Skeletal muscle satellite cell (primary cell): Measurements from ENCODE around the gene FDPS. TPM values are rescaled to one million over a fixed set of nuclear protein-coding genes. Genes with fewer than 3 reads are reported as not detected.

Experiments used
- H3K27me3 ChIP-seq: 2 replicates; pipeline ENCODE4 v1.7.0; 2013; ENCODE audit warnings: low read length; ENCODE audit not compliant: control insufficient read depth, insufficient read depth
- H3K36me3 ChIP-seq: 2 replicates; pipeline ENCODE4 v1.7.0; 2013; ENCODE audit warnings: mild to moderate bottlenecking, control low read depth, low read length; ENCODE audit not compliant: insufficient read depth
- H3K4me1 ChIP-seq: 2 replicates; pipeline ENCODE4 v1.7.0; 2013; ENCODE audit warnings: low read length; ENCODE audit not compliant: control insufficient read depth, insufficient read depth
- H3K4me2 ChIP-seq: 2 replicates; pipeline ENCODE4 v1.7.0; 2013; ENCODE audit warnings: mild to moderate bottlenecking, low read length
- H3K4me3 ChIP-seq: 2 replicates; pipeline ENCODE4 v1.7.0; 2013; ENCODE audit warnings: low read length
- H3K9ac ChIP-seq: 2 replicates; pipeline ENCODE4 v1.7.0; 2013; ENCODE audit warnings: mild to moderate bottlenecking, low read depth, low read length, moderate library complexity
- H3K9me3 ChIP-seq: replicated peaks from 2 replicates; pipeline ENCODE4 v1.7.0; 2013; ENCODE audit warnings: mild to moderate bottlenecking, control low read depth, low read length
- total RNA-seq: library from RNA; depleted of rRNA; stranded (reverse); fragments of >200 nt; gene quantifications from 2 replicates; pipeline ENCODE4 v1.2.3, GENCODE V29; 2012; rRNA removed

FDPS gene
- 131 and 234 TPM in 2 replicates for total RNA-seq

DNA sequence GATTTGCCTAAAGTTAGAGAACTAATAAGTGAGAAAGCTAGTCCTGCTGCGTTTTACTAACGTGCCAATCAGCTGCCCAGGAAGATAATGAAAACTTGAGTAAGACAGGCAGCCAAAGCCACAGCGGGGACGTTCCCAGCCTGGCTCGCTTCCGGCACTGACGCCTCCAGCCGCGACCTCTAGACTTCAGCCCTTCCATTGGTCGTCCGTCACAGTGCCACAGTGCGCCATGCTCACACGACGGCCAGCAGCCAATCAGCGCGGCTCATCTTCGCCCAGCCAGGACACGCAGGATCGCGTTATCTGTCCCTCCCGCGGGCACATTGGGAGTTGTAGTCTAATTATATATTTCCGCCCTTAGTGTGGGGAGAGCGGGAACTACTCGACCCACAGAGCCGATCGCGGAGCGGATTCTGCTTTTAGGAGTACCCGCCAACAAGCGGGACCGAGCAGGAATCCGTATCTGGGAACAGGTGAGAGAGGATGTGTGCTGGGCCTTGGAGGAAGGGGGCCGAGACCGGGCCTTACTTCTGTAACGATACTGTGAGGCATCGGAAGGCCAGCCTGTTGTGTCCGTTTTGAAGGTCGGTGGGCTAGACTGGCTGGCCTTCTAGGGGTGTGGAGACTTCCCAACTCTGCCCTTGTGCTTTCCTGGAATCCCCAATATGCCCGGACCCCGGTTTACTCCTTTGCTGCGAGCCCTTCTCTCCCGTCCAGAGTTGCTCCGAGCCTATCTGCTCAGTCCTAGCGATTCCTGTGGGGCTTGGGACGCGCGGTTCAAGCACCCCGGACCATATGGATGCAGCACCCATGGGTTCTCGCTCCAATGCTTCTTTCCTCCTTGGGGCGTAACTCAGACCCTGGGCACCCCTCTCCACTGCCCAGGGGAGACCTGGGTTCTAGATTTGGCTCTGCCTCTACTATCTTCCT lies at the start of gene FDPS:
TSS of gene FDPS (plus strand) at position 374 of the 930 bp plus-strand sequence. CDS start 924 bp downstream, outside the sequence.
- H3K9me3 ChIP-seq = no peaks in the 10 kb centered on the region
- no peaks in the 10 kb centered on the region for H3K27me3 ChIP-seq
- peaks cover 22% of the 10 kb centered on the region for H3K36me3 ChIP-seq
- peak within 1 kb of the TSS; percentile 88 for H3K4me2 ChIP-seq
- peaks cover 17% of the 10 kb centered on the region for H3K4me1 ChIP-seq
- peak within 1 kb of the TSS; percentile 92 for H3K4me3 ChIP-seq
- H3K9ac ChIP-seq = peak within 1 kb of the TSS; percentile 94

GRCh38 chr1:155260276-155260675 lies 48.4 kb upstream of the FDPS start:
- peaks cover 22% of the 10 kb centered on the region for H3K4me1 ChIP-seq
- peak overlapping the region; percentile 94 for H3K4me2 ChIP-seq
- no peaks in the 10 kb centered on the region for H3K27me3 ChIP-seq
- H3K4me3 ChIP-seq = no peak overlapping the region
- no peaks in the 10 kb centered on the region for H3K9me3 ChIP-seq
- peak overlapping the region; percentile 86 for H3K9ac ChIP-seq
- peaks cover 45% of the 10 kb centered on the region for H3K36me3 ChIP-seq

DNA sequence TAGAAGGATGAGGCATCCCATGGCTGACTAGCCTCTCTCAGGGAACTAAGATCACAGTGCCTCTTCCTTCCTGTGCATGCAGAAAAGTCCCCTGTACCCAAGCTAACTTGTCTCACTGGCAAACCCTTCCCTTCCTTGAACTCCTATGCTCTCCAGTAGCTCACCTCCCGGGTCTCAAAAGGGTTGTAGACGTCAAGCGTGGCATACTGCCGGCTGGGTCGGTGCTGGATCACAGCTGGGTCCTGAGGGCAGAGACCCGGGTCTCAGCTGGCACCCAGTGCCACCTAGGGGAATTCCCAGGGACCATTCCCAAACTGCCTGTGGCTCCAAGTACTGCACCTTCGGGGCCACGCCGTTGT lies 47.2 kb upstream of the FDPS start:
- Histone ChIP-seq H3K9ac (peak overlapping the region; percentile 86), H3K27me3 (no peaks in the 10 kb centered on the region), H3K36me3 (peaks cover 55% of the 10 kb centered on the region), H3K4me2 (peak overlapping the region; percentile 94), H3K9me3 (no peaks in the 10 kb centered on the region), H3K4me1 (peaks cover 11% of the 10 kb centered on the region), H3K4me3 (peak overlapping the region; percentile 80)

DNA sequence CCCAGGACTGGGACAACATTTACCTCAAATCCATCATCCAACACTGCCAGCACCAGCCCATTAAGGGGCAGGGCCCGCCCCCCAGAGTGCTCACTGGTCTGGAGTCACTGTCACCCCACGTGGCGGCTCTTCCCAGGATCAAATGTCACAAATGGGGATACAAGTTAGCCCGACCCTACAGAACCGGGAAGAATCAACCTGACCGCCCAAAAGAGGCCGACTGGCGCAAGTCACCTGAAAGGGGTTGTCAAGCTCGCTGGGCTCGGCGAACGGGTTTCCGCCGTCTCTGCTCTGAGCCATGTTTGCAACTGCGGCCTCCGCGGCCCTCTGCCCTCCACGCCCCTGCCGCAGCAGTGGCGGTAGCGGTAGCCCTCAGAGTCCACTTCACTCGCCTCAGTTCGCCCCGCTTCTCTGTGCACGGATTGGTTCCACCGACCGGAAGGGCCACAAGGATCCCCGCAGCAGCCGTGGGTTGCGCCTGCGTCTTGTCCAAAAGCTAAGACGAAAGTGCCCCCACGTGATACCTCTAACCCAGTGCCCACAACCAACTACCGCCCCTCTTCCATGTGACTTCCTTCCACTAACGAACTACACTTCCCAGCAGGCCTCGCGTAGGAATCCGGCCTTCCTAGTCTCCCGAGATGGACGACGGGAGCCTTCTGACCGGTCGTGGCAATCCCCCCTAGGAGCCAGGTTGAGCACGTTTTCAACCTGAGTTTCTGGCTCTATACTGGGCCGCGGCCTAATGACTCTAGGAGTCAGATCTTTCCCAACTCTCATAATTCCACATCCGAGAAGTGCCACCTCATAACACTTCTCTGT lies 46.6 kb upstream of the FDPS start, which contains the start of gene SCAMP3:
TSS of gene SCAMP3 (minus strand) at position 509 of the 822 bp plus-strand sequence. CDS start at position 300, 209 bp downstream.
- Histone ChIP-seq H3K4me3 (peak within 1 kb of the TSS; percentile 80), H3K4me1 (peaks cover 10% of the 10 kb centered on the region), H3K36me3 (peaks cover 57% of the 10 kb centered on the region), H3K9me3 (no peaks in the 10 kb centered on the region), H3K27me3 (no peaks in the 10 kb centered on the region), H3K4me2 (peak within 1 kb of the TSS; percentile 94), H3K9ac (peak within 1 kb of the TSS; percentile 86)

GRCh38 chr1:155263067-155263466 lies 45.6 kb upstream of the FDPS start:
- Histone ChIP-seq H3K27me3 (no peaks in the 10 kb centered on the region), H3K4me2 (no peak overlapping the region), H3K9me3 (no peaks in the 10 kb centered on the region), H3K4me1 (peaks cover 10% of the 10 kb centered on the region), H3K9ac (no peak overlapping the region), H3K36me3 (peaks cover 61% of the 10 kb centered on the region), H3K4me3 (no peak overlapping the region)

DNA sequence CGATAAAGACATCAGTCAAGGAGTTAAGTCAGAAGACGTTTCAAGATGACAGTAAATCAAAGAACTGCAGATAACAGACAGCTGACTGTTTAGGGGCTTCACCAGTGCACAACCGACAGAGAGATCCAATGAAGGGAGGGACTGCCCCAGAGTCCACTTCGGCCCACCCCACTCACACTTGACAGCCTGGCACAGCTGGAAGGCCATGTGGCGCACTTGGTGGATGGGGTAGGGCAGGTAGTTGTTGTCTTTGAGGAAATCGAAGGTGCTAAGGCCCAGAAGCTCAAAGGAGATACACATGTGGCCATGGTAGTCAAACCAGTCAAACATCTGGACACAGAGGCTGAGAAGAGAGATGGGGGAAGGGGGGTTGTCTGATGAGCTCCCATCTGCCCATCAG lies 42.1 kb upstream of the FDPS start:
- Histone ChIP-seq H3K9ac (no peak overlapping the region), H3K4me1 (peaks cover 2% of the 10 kb centered on the region)

DNA sequence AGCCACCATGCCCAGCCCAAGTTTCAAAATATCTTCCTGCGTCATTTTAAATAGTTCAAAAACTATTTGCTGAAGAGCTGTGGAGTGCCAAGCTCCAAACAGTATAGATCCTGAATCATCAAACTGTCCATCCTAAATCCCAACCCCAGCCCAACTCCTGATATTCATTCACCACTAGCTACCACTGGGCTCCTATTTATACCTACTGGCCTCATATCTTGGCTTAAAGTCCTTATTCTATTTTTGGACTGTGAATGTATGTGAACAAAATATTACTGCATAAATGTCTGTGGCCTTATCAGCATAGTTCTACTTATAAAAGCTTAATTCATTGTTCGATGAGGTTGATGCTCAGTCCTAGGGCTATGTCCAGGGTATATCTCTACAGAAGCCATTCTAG lies 41.3 kb upstream of the FDPS start:
- no peak overlapping the region for H3K9ac ChIP-seq
- H3K4me1 ChIP-seq = peaks cover 10% of the 10 kb centered on the region
- H3K4me2 ChIP-seq = no peak overlapping the region
- H3K27me3 ChIP-seq = no peaks in the 10 kb centered on the region
- peaks cover 82% of the 10 kb centered on the region for H3K36me3 ChIP-seq
- no peak overlapping the region for H3K4me3 ChIP-seq
- no peaks in the 10 kb centered on the region for H3K9me3 ChIP-seq

More for the DNA sequence above, 42.1 kb upstream of the FDPS start:
- Histone ChIP-seq H3K9me3 (no peaks in the 10 kb centered on the region), H3K4me2 (no peak overlapping the region), H3K27me3 (no peaks in the 10 kb centered on the region), H3K4me3 (no peak overlapping the region), H3K36me3 (peaks cover 79% of the 10 kb centered on the region)

DNA sequence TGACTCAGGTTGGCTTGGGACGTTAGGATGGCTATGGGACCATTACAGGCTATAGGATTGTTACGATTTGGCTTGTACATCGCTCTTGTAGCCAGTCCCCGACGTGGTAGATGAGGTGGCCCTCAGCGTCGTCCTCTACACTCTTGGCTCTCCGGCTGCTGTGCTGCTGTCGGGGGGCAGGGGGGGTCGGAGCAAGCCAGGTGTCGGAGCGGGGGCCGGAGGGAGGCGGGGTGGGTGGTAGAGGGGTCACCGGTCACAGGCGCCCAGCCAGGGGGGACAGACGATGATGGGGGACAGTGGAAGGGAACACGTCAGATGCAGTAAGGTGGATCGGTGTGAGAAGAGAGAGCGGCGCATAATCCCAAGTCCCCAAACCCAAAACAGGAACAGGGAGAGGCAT lies 40.0 kb upstream of the FDPS start:
- Histone ChIP-seq H3K9me3 (no peaks in the 10 kb centered on the region), H3K36me3 (peaks cover 72% of the 10 kb centered on the region), H3K4me2 (no peak overlapping the region), H3K4me3 (no peak overlapping the region), H3K27me3 (no peaks in the 10 kb centered on the region), H3K9ac (no peak overlapping the region), H3K4me1 (peaks cover 14% of the 10 kb centered on the region)

- H3K4me1 ChIP-seq = peaks cover 17% of the 10 kb centered on the region
- H3K27me3 ChIP-seq = no peaks in the 10 kb centered on the region
- no peaks in the 10 kb centered on the region for H3K9me3 ChIP-seq
- no peak overlapping the region for H3K9ac ChIP-seq
- H3K36me3 ChIP-seq = peaks cover 64% of the 10 kb centered on the region
- no peak overlapping the region for H3K4me3 ChIP-seq
- H3K4me2 ChIP-seq = no peak overlapping the region
Observed at GRCh38 chr1:155269381-155269780, 39.3 kb upstream of the FDPS start.

DNA sequence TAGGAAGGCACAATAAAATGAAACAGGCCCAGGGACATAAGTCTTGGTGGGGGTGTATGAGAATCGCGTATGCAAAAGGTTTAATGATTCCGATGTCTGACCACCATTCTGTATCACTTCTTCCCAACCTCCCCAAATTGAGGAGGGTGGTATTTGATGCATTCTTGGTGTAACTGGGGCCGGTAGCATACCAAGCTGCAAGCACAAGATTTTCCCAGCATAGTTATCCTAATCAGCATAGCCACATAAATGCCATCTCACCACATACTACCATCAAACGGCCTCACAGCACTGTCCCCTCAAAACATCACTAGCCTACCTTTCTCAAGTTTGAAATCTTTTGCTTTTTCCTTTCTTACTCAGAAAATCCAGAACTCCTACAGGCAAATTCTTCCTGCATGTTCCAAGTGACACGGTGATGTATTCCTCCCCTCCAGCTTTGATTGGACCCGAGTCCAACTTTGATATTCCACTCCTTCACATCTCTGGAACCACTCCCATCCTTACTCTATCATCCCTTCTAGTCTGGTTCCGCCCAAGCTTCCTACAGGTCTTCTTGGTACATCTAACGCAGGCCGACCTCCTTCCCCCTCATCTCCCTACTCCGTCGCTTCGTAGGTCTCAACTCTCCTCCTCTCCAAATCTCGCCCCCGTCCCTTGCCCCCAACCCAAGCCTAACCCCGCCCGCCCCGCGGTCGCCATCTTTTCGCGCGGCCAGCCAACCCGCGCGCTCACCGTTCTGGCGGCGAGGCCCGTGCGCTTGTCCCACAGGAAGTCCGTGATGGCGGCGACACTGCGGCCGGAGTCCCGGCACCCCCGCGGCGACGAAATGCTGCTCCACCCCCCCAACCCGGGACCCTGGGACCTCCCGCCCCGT lies 36.0 kb upstream of the FDPS start:
- Histone ChIP-seq H3K4me2 (peak overlapping the region; percentile 91), H3K9me3 (no peaks in the 10 kb centered on the region), H3K9ac (peak overlapping the region; percentile 88), H3K4me3 (peak overlapping the region; percentile 81), H3K4me1 (peaks cover 22% of the 10 kb centered on the region), H3K36me3 (peaks cover 35% of the 10 kb centered on the region), H3K27me3 (no peaks in the 10 kb centered on the region)
